ENCODE measurements around the gene SCN3B.

DNA sequence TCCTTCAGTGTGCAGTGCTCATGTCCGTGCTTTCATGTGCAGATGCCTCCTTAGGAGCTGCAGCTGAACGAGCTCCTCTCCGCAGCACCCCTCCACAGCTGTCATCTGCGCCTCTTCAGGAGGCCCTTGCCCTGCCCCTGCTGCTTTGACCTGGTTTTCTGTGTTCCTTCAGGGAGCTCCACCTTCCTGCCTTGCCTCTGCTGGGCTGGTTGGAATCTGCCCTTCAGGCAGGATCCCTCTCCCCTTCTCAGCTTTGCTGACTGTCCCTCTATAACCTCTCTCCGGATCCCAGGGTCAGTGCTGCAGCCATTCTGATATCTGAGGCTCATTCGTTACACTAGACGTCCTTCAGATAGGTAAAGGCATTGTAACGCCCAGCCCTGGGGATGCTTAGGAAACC is 67.9 kb downstream of the SCN3B start:
- TF ChIP-seq, protein P1, sequence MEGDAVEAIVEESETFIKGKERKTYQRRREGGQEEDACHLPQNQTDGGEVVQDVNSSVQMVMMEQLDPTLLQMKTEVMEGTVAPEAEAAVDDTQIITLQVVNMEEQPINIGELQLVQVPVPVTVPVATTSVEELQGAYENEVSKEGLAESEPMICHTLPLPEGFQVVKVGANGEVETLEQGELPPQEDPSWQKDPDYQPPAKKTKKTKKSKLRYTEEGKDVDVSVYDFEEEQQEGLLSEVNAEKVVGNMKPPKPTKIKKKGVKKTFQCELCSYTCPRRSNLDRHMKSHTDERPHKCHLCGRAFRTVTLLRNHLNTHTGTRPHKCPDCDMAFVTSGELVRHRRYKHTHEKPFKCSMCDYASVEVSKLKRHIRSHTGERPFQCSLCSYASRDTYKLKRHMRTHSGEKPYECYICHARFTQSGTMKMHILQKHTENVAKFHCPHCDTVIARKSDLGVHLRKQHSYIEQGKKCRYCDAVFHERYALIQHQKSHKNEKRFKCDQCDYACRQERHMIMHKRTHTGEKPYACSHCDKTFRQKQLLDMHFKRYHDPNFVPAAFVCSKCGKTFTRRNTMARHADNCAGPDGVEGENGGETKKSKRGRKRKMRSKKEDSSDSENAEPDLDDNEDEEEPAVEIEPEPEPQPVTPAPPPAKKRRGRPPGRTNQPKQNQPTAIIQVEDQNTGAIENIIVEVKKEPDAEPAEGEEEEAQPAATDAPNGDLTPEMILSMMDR (IDR thresholded peaks at IDR 0.05): no peak
- no peak for TF ChIP-seq POLR2A (IDR thresholded peaks at IDR 0.05)

Measured in breast epithelium (tissue), 3 donors.